ENCODE measurements around the gene NME7.

Gene NME7

DNA sequence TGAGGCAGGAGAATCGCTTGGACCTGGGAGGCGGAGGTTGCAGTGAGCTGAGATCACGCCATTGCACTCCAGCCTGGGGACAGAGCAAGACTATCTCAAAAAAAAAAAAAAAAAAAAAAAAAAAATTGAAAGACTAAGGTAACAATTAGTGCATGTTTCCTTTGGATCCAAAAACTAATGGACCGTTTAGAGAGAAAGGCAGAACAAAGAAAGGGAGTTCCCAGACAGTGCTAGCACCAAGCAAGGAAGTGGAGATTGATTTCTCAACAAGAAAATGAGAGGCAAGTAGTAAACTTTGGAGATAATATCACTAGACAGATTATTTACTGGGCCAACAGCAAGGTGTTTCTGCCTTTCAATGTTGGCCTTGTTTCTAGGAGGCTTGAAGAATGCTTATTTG, 236.9 kb downstream of the NME7 start:
- Histone ChIP-seq H2AFZ (ENCODE audit: low read depth, low read length) (no peak overlapping the region), H3K27me3 (ENCODE audit: low read depth, low read length) (no peaks in the 10 kb centered on the region), H3K9me3 (ENCODE audit: insufficient read depth, low read length) (no peaks in the 10 kb centered on the region), H3K4me2 (ENCODE audit: low read length) (no peak overlapping the region), H3K4me3 (ENCODE audit: low read length) (no peak overlapping the region), H4K20me1 (ENCODE audit: insufficient read depth, low read length) (peaks cover 43% of the 10 kb centered on the region), H3K9ac (ENCODE audit: low read length) (no peak overlapping the region), H3K4me1 (ENCODE audit: low read length) (peaks cover 49% of the 10 kb centered on the region), H3K79me2 (ENCODE audit: low read length) (peaks cover 21% of the 10 kb centered on the region), H3K36me3 (replicated peaks; ENCODE audit: low read depth, low read length) (peaks cover 84% of the 10 kb centered on the region), H3K27ac (ENCODE audit: low read length) (no peak overlapping the region)
- TF ChIP-seq EZH2phosphoT487 (IDR thresholded peaks at IDR 0.05; ENCODE audit: low read depth) = no peak
- TF ChIP-seq, protein P1, sequence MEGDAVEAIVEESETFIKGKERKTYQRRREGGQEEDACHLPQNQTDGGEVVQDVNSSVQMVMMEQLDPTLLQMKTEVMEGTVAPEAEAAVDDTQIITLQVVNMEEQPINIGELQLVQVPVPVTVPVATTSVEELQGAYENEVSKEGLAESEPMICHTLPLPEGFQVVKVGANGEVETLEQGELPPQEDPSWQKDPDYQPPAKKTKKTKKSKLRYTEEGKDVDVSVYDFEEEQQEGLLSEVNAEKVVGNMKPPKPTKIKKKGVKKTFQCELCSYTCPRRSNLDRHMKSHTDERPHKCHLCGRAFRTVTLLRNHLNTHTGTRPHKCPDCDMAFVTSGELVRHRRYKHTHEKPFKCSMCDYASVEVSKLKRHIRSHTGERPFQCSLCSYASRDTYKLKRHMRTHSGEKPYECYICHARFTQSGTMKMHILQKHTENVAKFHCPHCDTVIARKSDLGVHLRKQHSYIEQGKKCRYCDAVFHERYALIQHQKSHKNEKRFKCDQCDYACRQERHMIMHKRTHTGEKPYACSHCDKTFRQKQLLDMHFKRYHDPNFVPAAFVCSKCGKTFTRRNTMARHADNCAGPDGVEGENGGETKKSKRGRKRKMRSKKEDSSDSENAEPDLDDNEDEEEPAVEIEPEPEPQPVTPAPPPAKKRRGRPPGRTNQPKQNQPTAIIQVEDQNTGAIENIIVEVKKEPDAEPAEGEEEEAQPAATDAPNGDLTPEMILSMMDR (IDR thresholded peaks at IDR 0.05; ENCODE audit: low read depth, low read length) = no peak

DNA sequence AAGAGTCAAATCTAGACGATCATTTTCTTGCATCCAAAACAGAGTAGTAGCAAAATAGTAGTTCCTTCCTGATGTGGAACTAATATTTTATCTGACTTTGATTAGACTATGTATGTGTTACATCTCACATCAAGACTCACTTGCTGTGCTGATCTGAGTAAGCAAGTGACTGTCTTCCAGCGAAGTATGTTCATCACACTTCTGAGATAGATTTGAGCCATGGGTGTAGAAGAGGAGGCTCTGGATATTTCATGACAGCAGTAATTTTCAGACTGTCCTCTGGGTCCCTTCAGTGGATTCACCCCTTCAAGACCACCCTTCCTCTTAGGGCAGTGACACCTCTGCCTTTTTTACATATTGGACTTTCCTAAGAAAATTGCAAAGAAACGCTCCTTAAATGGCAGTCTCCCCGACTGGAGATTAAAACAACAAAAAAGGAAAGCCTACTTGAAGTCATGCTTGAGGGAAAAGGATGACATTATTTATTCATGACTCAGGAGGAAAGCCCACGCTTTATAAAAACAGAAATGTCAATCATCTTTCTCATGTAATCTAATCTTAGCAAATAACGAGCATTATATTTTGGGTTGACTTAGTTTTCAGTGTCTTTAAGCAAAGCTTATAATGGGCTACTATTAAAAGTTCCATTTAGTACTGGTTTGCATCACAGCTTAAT, 238.3 kb downstream of the NME7 start:
- no peak for TF ChIP-seq EZH2phosphoT487 (IDR thresholded peaks at IDR 0.05; ENCODE audit: low read depth)
- Histone ChIP-seq H4K20me1 (ENCODE audit: insufficient read depth, low read length) (peaks cover 56% of the 10 kb centered on the region), H3K9ac (ENCODE audit: low read length) (no peak overlapping the region), H3K9me3 (ENCODE audit: insufficient read depth, low read length) (no peaks in the 10 kb centered on the region), H3K4me1 (ENCODE audit: low read length) (peaks cover 36% of the 10 kb centered on the region), H3K4me3 (ENCODE audit: low read length) (no peak overlapping the region), H3K36me3 (replicated peaks; ENCODE audit: low read depth, low read length) (peaks cover 91% of the 10 kb centered on the region), H2AFZ (ENCODE audit: low read depth, low read length) (no peak overlapping the region), H3K27ac (ENCODE audit: low read length) (no peak overlapping the region), H3K27me3 (ENCODE audit: low read depth, low read length) (no peaks in the 10 kb centered on the region), H3K4me2 (ENCODE audit: low read length) (no peak overlapping the region), H3K79me2 (ENCODE audit: low read length) (peaks cover 35% of the 10 kb centered on the region)

DNA sequence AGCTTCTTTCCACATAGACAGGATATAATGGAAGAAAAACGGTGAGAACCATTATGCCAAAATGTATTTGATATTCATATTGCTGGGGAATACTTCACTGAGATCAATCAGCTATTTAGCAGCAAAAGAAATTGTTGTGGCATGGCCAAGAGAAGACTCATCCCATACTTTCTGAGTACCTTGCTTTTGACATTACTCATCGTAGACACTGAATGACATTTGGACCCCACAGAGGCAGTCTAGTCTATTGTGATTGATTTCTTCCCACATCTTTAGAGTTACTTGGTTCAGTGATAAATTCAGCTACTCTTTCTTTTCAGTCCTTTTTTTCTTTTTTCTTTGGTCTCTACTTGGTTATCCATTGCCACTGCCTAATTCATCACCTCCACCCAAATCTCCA, 239.0 kb downstream of the NME7 start:
- no peak overlapping the region for H2AFZ ChIP-seq (ENCODE audit: low read depth, low read length)

DNA sequence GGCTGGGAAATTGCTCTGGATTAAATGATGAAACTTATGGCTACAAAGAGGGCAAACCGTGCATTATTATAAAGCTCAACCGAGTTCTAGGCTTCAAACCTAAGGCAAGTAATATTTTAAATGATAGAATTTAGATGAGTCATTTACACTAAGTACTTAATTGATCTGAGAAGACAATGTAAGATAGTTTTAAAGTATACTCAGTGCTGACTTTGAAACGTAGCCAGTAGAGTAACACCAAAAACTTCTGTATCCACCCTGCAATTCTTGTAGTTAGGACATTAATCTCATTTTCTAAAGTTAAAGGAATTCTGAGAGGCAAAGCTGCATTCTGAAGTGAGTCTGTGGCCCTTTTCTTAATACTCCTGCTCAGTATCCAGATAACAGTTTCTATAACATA, 240.3 kb downstream of the NME7 start:
- H2AFZ ChIP-seq (ENCODE audit: low read depth, low read length) = no peak overlapping the region
- H3K4me1 ChIP-seq (ENCODE audit: low read length) = peaks cover 27% of the 10 kb centered on the region
- no peaks in the 10 kb centered on the region for H3K9me3 ChIP-seq (ENCODE audit: insufficient read depth, low read length)
- H3K4me2 ChIP-seq (ENCODE audit: low read length) = no peak overlapping the region
- TF ChIP-seq, protein P1 (IDR thresholded peaks at IDR 0.05; ENCODE audit: low read depth, low read length) = no peak
- no peak for TF ChIP-seq EZH2phosphoT487 (IDR thresholded peaks at IDR 0.05; ENCODE audit: low read depth)
- no peak overlapping the region for H3K9ac ChIP-seq (ENCODE audit: low read length)
- H3K27ac ChIP-seq (ENCODE audit: low read length) = no peak overlapping the region
- H4K20me1 ChIP-seq (ENCODE audit: insufficient read depth, low read length) = peaks cover 67% of the 10 kb centered on the region
- H3K27me3 ChIP-seq (ENCODE audit: low read depth, low read length) = no peaks in the 10 kb centered on the region
- H3K79me2 ChIP-seq (ENCODE audit: low read length) = peaks cover 49% of the 10 kb centered on the region
- H3K4me3 ChIP-seq (ENCODE audit: low read length) = no peak overlapping the region
- H3K36me3 ChIP-seq (replicated peaks; ENCODE audit: low read depth, low read length) = peaks cover 84% of the 10 kb centered on the region

More for the DNA sequence above, 239.0 kb downstream of the NME7 start:
- Histone ChIP-seq H3K27ac (ENCODE audit: low read length) (no peak overlapping the region), H3K4me3 (ENCODE audit: low read length) (no peak overlapping the region), H3K36me3 (replicated peaks; ENCODE audit: low read depth, low read length) (peaks cover 91% of the 10 kb centered on the region), H3K4me1 (ENCODE audit: low read length) (peaks cover 29% of the 10 kb centered on the region), H3K4me2 (ENCODE audit: low read length) (no peak overlapping the region), H3K9me3 (ENCODE audit: insufficient read depth, low read length) (no peaks in the 10 kb centered on the region), H3K27me3 (ENCODE audit: low read depth, low read length) (no peaks in the 10 kb centered on the region), H3K9ac (ENCODE audit: low read length) (no peak overlapping the region), H3K79me2 (ENCODE audit: low read length) (peaks cover 42% of the 10 kb centered on the region), H4K20me1 (ENCODE audit: insufficient read depth, low read length) (peaks cover 62% of the 10 kb centered on the region)
- TF ChIP-seq EZH2phosphoT487 (IDR thresholded peaks at IDR 0.05; ENCODE audit: low read depth) = no peak
- TF ChIP-seq, protein P1 (IDR thresholded peaks at IDR 0.05; ENCODE audit: low read depth, low read length) = no peak

Data from OCI-LY3 (cell line).